GM23248 (cell line): ENCODE measurements around the gene ATP6V0B. TPM values are rescaled to one million over a fixed set of nuclear protein-coding genes. Genes with fewer than 3 reads are reported as not detected.

ENCODE experiments used
- DNase-seq: peaks from one replicate; pipeline ENCODE4 v3.0.0-alpha.2; 2015
- H2AFZ ChIP-seq: fragments of 200-600 bp; sonication (generic); 2 replicates; pipeline ENCODE4 v1.6.1; 2016; ENCODE audit warnings: antibody characterized with exemption
- H3F3A ChIP-seq: fragments of 200-600 bp; sonication (generic); 2 replicates; pipeline ENCODE4 v1.6.1; 2016; ENCODE audit warnings: mild to moderate bottlenecking, antibody characterized with exemption, mixed run types; ENCODE audit not compliant: insufficient read depth
- H3K27ac ChIP-seq: fragments of 200-600 bp; sonication (generic); 2 replicates; pipeline ENCODE4 v1.5.1; 2016; ENCODE audit warnings: mild to moderate bottlenecking
- H3K27me3 ChIP-seq: fragments of 200-600 bp; sonication (generic); replicated peaks from 2 replicates; pipeline ENCODE4 v1.6.1; 2016; ENCODE audit warnings: mild to moderate bottlenecking; ENCODE audit not compliant: insufficient read depth
- H3K36me3 ChIP-seq: fragments of 200-600 bp; sonication (generic); 2 replicates; pipeline ENCODE4 v1.6.1; 2016; ENCODE audit warnings: low read depth, mild to moderate bottlenecking
- H3K4me1 ChIP-seq: fragments of 200-600 bp; sonication (generic); 2 replicates; pipeline ENCODE4 v1.6.1; 2016; ENCODE audit warnings: mild to moderate bottlenecking; ENCODE audit not compliant: insufficient read depth
- H3K4me2 ChIP-seq: fragments of 200-600 bp; sonication (generic); one replicate; pipeline ENCODE4 v1.6.1; 2016; ENCODE audit warnings: mild to moderate bottlenecking; ENCODE audit not compliant: unreplicated experiment
- H3K4me3 ChIP-seq: fragments of 200-600 bp; sonication (generic); 2 replicates; pipeline ENCODE4 v1.5.1; 2016; ENCODE audit warnings: mild to moderate bottlenecking
- H3K79me2 ChIP-seq: fragments of 200-600 bp; sonication (generic); 2 replicates; pipeline ENCODE4 v1.6.1; 2016; ENCODE audit warnings: mild to moderate bottlenecking; ENCODE audit not compliant: insufficient read depth
- H3K9ac ChIP-seq: fragments of 200-600 bp; sonication (generic); 2 replicates; pipeline ENCODE4 v1.6.1; 2016; ENCODE audit warnings: mild to moderate bottlenecking
- H3K9me2 ChIP-seq: fragments of 200-600 bp; sonication (generic); 2 replicates; pipeline ENCODE4 v1.6.1; 2016; ENCODE audit warnings: mixed run types, mild to moderate bottlenecking, moderate library complexity; ENCODE audit not compliant: insufficient read depth
- H3K9me3 ChIP-seq: fragments of 200-600 bp; sonication (generic); one replicate; pipeline ENCODE4 v1.6.1; 2017; ENCODE audit warnings: low read depth
- H4K20me1 ChIP-seq: fragments of 200-600 bp; sonication (generic); 2 replicates; pipeline ENCODE4 v1.6.0; 2016; ENCODE audit not compliant: insufficient read depth
- EZH2 ChIP-seq: fragments of 200-600 bp; sonication (generic); IDR thresholded peaks from 2 replicates; pipeline ENCODE4 v1.6.1; 2018; ENCODE audit warnings: antibody characterized with exemption, mild to moderate bottlenecking; ENCODE audit not compliant: insufficient read depth, poor library complexity, severe bottlenecking
- EZH2phosphoT487 ChIP-seq: fragments of 200-600 bp; sonication (generic); IDR thresholded peaks from 2 replicates; pipeline ENCODE4 v1.6.1; 2018; ENCODE audit warnings: antibody characterized with exemption, moderate library complexity, mild to moderate bottlenecking, low read depth; ENCODE audit not compliant: insufficient read depth
- WGBS, 2 experiments: methylation state at CpG; one replicate each; pipeline ENCODE4 v1.1.6; 2015 to 2017; ENCODE audit warnings: low lambda C conversion rate in 2 of 2, low coverage in 1 of 2; ENCODE audit errors: missing lambda C conversion rate in 2 of 2; 5-methylcytosine and 5-hydroxymethylcytosine counted together
- in situ Hi-C: fragments of 300-500 bp; cut with MboI; formaldehyde crosslinking; loops from 2 replicates; pipeline ENCODE4 v1.15.0; 2020
- polyA plus RNA-seq: library from polyadenylated mRNA; unstranded; fragments of >200 nt; fragmentation: Nextera tagmentation; extraction: Ambion mirVana; gene quantifications from 2 replicates; pipeline ENCODE4 v1.2.1, GENCODE V29; 2016
- total RNA-seq: library from RNA; depleted of rRNA; stranded (reverse); fragments of >200 nt; shearing (Covaris generic); gene quantifications from 2 replicates; pipeline ENCODE4 v1.2.3, GENCODE V29; 2014

The ATP6V0B gene
- total and polyA plus RNA-seq, 2 experiments from 2014 or later: 140 to 177 TPM

GRCh38 chr1:43976045-43976444 lies 1.3 kb downstream of the ATP6V0B start:
- TF ChIP-seq EZH2: no peak
- no peak for TF ChIP-seq EZH2phosphoT487
- H3K27ac ChIP-seq: no peak overlapping the region
- DNase-seq: no peak
- peak overlapping the region; percentile 96 for H3K4me2 ChIP-seq
- peaks cover 14% of the 10 kb centered on the region; the same call in 1 of the 2 replicates for H3F3A ChIP-seq
- WGBS, 2 experiments: 64 to 65% methylated on average over 4 of the region's 4 CpGs
- peak overlapping the region; percentile 96 for H3K9ac ChIP-seq
- peaks cover 28% of the 10 kb centered on the region for H3K4me1 ChIP-seq
- no peaks in the 10 kb centered on the region for H3K27me3 ChIP-seq
- H4K20me1 ChIP-seq: no peaks in the 10 kb centered on the region
- in situ Hi-C loops: no loop called here
- H3K4me3 ChIP-seq: peak overlapping the region; percentile 95
- H3K79me2 ChIP-seq: peaks cover 63% of the 10 kb centered on the region
- no peak overlapping the region for H2AFZ ChIP-seq
- no peaks in the 10 kb centered on the region for H3K9me3 ChIP-seq
- H3K36me3 ChIP-seq: peaks cover 10% of the 10 kb centered on the region; the same call in 1 of the 2 replicates
- no peaks in the 10 kb centered on the region for H3K9me2 ChIP-seq

- Histone ChIP-seq H3K27me3 (no peaks in the 10 kb centered on the region), H3K4me1 (peaks cover 28% of the 10 kb centered on the region), H4K20me1 (no peaks in the 10 kb centered on the region), H3K79me2 (peaks cover 66% of the 10 kb centered on the region), H3K4me3 (no peak overlapping the region), H2AFZ (no peak overlapping the region), H3K9me3 (no peaks in the 10 kb centered on the region), H3K4me2 (peak overlapping the region; percentile 2), H3K27ac (no peak overlapping the region), H3F3A (peaks cover 14% of the 10 kb centered on the region; the same call in 1 of the 2 replicates), H3K36me3 (peaks cover 10% of the 10 kb centered on the region; the same call in 1 of the 2 replicates), H3K9ac (no peak overlapping the region), H3K9me2 (no peaks in the 10 kb centered on the region)
- in situ Hi-C loops: no loop called here
- WGBS, 2 experiments: 90 to 92% methylated on average over 8 of the region's 8 CpGs
- no peak for TF ChIP-seq EZH2phosphoT487
- TF ChIP-seq EZH2: no peak
- no peak for DNase-seq
Measured at GRCh38 chr1:43976890-43977289, 2.1 kb downstream of the ATP6V0B start.

GRCh38 chr1:43977376-43978263 lies 2.9 kb downstream of the ATP6V0B start:
- Histone ChIP-seq H3F3A (peaks cover 14% of the 10 kb centered on the region; the same call in 1 of the 2 replicates), H3K9ac (no peak overlapping the region), H3K79me2 (peaks cover 73% of the 10 kb centered on the region), H3K27ac (no peak overlapping the region), H3K4me2 (peak overlapping the region; percentile 80), H3K9me3 (no peaks in the 10 kb centered on the region), H3K27me3 (no peaks in the 10 kb centered on the region), H4K20me1 (no peaks in the 10 kb centered on the region), H3K4me1 (peaks cover 28% of the 10 kb centered on the region), H3K36me3 (peaks cover 10% of the 10 kb centered on the region; the same call in 1 of the 2 replicates), H3K4me3 (no peak overlapping the region; the same call in 1 of the 2 replicates), H2AFZ (no peak overlapping the region), H3K9me2 (no peaks in the 10 kb centered on the region)
- in situ Hi-C loops: no loop called here
- WGBS, 2 experiments: 94 to 97% methylated on average over 9 of the region's 9 CpGs
- TF ChIP-seq EZH2: no peak
- no peak for TF ChIP-seq EZH2phosphoT487
- DNase-seq: no peak

- Histone ChIP-seq H2AFZ (no peak overlapping the region), H3K27ac (0 out of 2 replicates have a peak overlapping the region, but pooled peaks have one; percentile 36), H3F3A (peaks cover 14% of the 10 kb centered on the region; the same call in 1 of the 2 replicates), H3K9me3 (no peaks in the 10 kb centered on the region), H3K79me2 (peaks cover 76% of the 10 kb centered on the region), H3K9ac (peak overlapping the region; percentile 80), H4K20me1 (no peaks in the 10 kb centered on the region), H3K9me2 (no peaks in the 10 kb centered on the region), H3K36me3 (peaks cover 10% of the 10 kb centered on the region; the same call in 1 of the 2 replicates), H3K4me3 (peak overlapping the region; percentile 85), H3K4me2 (peak overlapping the region; percentile 80), H3K4me1 (peaks cover 28% of the 10 kb centered on the region), H3K27me3 (no peaks in the 10 kb centered on the region)
- 79 to 80% methylated on average over 5 of the region's 5 CpGs for WGBS, 2 experiments
- TF ChIP-seq EZH2phosphoT487 (no peak), EZH2 (no peak)
- no peak for DNase-seq
- in situ Hi-C loops: no loop called here
Measured at GRCh38 chr1:43978264-43978550, 3.4 kb downstream of the ATP6V0B start.
